Measurements from ENCODE around the gene DUS2. TPM values are rescaled to one million over a fixed set of nuclear protein-coding genes. Genes with fewer than 3 reads are reported as not detected.

Gene DUS2
- total RNA-seq, 1 experiment from 2014 or later: 12.1 TPM

DNA sequence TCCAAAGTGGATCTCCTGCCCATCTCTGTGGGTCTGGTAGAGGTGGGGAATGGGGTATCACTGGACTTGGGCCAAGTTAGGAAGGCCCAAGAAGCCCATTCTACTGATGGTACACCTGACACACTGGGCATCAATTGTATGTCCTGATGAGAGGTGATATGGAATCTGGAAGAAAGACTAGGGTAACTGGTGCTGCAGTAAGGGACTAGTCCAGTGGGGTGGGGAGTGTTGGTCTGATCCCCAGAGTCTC is 56.2 kb downstream of the DUS2 start:
- in situ Hi-C loops (cut with HindIII; ENCODE audit: low pct_unique_long_range_greater_than_20kb, low sequenced_read_pairs): no loop called here
- Histone ChIP-seq H3K4me3 (ENCODE audit: low read depth in 2 of 2, low read length in 2 of 2) (no peak overlapping the region), H3K27me3 (ENCODE audit: control insufficient read depth, insufficient read depth, low read length) (no peaks in the 10 kb centered on the region), H3K4me1 (ENCODE audit: control insufficient read depth, insufficient read depth, low read length) (no peaks in the 10 kb centered on the region), H3K9me3 (ENCODE audit: control insufficient read depth, insufficient read depth, low read depth, low read length) (no peaks in the 10 kb centered on the region), H3K36me3 (ENCODE audit: control insufficient read depth, insufficient read depth, low read length) (no peaks in the 10 kb centered on the region), H3K27ac (ENCODE audit: low read length) (no peak overlapping the region)
- BruUV-seq (replicated peaks): no TSS peak
- TF ChIP-seq SIN3A (IDR thresholded peaks at IDR 0.05; ENCODE audit: borderline replicate concordance, insufficient read depth, low read depth, low read length): no peak
- no peak for TF ChIP-seq TCF7L2 (IDR thresholded peaks at IDR 0.05; ENCODE audit: low read depth, low read length)
- TF ChIP-seq, protein P1, sequence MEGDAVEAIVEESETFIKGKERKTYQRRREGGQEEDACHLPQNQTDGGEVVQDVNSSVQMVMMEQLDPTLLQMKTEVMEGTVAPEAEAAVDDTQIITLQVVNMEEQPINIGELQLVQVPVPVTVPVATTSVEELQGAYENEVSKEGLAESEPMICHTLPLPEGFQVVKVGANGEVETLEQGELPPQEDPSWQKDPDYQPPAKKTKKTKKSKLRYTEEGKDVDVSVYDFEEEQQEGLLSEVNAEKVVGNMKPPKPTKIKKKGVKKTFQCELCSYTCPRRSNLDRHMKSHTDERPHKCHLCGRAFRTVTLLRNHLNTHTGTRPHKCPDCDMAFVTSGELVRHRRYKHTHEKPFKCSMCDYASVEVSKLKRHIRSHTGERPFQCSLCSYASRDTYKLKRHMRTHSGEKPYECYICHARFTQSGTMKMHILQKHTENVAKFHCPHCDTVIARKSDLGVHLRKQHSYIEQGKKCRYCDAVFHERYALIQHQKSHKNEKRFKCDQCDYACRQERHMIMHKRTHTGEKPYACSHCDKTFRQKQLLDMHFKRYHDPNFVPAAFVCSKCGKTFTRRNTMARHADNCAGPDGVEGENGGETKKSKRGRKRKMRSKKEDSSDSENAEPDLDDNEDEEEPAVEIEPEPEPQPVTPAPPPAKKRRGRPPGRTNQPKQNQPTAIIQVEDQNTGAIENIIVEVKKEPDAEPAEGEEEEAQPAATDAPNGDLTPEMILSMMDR (IDR thresholded peaks at IDR 0.05): no peak
- TF ChIP-seq POLR2AphosphoS5 (IDR thresholded peaks at IDR 0.05; ENCODE audit: low read depth, low read length): no peak
- TF ChIP-seq, protein P2, sequence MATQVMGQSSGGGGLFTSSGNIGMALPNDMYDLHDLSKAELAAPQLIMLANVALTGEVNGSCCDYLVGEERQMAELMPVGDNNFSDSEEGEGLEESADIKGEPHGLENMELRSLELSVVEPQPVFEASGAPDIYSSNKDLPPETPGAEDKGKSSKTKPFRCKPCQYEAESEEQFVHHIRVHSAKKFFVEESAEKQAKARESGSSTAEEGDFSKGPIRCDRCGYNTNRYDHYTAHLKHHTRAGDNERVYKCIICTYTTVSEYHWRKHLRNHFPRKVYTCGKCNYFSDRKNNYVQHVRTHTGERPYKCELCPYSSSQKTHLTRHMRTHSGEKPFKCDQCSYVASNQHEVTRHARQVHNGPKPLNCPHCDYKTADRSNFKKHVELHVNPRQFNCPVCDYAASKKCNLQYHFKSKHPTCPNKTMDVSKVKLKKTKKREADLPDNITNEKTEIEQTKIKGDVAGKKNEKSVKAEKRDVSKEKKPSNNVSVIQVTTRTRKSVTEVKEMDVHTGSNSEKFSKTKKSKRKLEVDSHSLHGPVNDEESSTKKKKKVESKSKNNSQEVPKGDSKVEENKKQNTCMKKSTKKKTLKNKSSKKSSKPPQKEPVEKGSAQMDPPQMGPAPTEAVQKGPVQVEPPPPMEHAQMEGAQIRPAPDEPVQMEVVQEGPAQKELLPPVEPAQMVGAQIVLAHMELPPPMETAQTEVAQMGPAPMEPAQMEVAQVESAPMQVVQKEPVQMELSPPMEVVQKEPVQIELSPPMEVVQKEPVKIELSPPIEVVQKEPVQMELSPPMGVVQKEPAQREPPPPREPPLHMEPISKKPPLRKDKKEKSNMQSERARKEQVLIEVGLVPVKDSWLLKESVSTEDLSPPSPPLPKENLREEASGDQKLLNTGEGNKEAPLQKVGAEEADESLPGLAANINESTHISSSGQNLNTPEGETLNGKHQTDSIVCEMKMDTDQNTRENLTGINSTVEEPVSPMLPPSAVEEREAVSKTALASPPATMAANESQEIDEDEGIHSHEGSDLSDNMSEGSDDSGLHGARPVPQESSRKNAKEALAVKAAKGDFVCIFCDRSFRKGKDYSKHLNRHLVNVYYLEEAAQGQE (IDR thresholded peaks at IDR 0.05; ENCODE audit: insufficient read depth in 1 of 2, low read depth in 2 of 2, low read length in 1 of 2): no peak
- ATAC-seq (no peak), DNase-seq (ENCODE audit: low read depth, low spot score) (no peak)
- CTCF ChIA-PET: no interaction called here
- POLR2A ChIA-PET: no interaction called here
- intact Hi-C loops (cut with micrococcal nuclease; ENCODE audit: unreplicated experiment): no loop called here

DNA sequence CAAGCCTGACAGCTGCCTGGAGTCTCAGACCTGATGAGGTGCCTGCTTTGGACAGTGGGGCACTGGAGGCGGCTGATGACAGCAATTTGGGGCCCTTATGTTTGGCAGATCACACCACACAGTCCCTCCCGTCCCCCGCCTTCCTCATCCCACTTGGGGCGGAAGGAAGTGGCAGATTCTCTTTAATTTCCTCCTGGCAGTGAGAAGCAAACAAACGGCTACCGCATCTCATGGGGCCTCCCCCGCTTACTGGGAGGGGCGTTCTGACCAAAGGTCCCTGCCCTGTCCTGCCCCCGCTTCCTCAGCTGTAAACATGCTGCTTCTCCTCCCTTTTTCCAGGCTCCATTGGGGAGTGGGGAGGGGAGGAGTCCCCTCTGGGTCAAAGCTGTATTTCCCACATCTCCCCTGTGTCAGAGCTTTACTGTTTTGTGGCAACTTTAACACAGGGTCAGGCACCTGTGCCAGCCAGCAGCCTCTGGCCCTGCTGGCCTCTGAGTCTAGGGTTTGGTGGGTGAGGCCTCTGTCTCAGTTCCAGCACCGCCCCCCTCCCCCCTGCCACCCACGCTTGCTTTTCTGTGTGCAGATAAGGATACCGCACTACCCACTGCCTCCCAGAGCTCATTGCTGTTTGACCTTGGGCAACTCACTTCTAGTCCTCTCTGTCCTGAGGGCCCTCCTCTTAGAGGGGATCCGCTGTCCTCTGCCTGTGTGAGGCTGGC is 56.7 kb downstream of the DUS2 start:
- H3K27ac ChIP-seq (ENCODE audit: low read length): no peak overlapping the region
- TF ChIP-seq, protein P2 (IDR thresholded peaks at IDR 0.05; ENCODE audit: insufficient read depth in 1 of 2, low read depth in 2 of 2, low read length in 1 of 2): no peak
- TF ChIP-seq POLR2AphosphoS5 (IDR thresholded peaks at IDR 0.05; ENCODE audit: low read depth, low read length): no peak
- TF ChIP-seq SIN3A (IDR thresholded peaks at IDR 0.05; ENCODE audit: borderline replicate concordance, insufficient read depth, low read depth, low read length): no peak
- no peak for TF ChIP-seq TCF7L2 (IDR thresholded peaks at IDR 0.05; ENCODE audit: low read depth, low read length)
- TF ChIP-seq, protein P1 (IDR thresholded peaks at IDR 0.05): no peak
- BruUV-seq (replicated peaks): no TSS peak
- intact Hi-C loops (cut with micrococcal nuclease; ENCODE audit: unreplicated experiment): no loop called here
- ChIA-PET CTCF (no interaction called here), POLR2A (no interaction called here)
- no peak overlapping the region for H3K4me3 ChIP-seq (ENCODE audit: low read depth in 2 of 2, low read length in 2 of 2)
- in situ Hi-C loops (cut with HindIII; ENCODE audit: low pct_unique_long_range_greater_than_20kb, low sequenced_read_pairs): no loop called here
- DNase-seq (ENCODE audit: low read depth, low spot score) (no peak), ATAC-seq (no peak)
- no peaks in the 10 kb centered on the region for H3K9me3 ChIP-seq (ENCODE audit: control insufficient read depth, insufficient read depth, low read depth, low read length)
- H3K27me3 ChIP-seq (ENCODE audit: control insufficient read depth, insufficient read depth, low read length): no peaks in the 10 kb centered on the region
- H3K4me1 ChIP-seq (ENCODE audit: control insufficient read depth, insufficient read depth, low read length): no peaks in the 10 kb centered on the region
- no peaks in the 10 kb centered on the region for H3K36me3 ChIP-seq (ENCODE audit: control insufficient read depth, insufficient read depth, low read length)

Measured in Panc1 (cell line).